OCI-LY7 (cell line): ENCODE results near the gene INF2.

Experiments
- CTCF ChIP-seq: fragments of 200-600 bp; sonication (generic); conservative IDR thresholded peaks from 2 replicates; pipeline ENCODE4 v1.5.1; 2014; ENCODE audit warnings: mild to moderate bottlenecking, antibody characterized with exemption, low read length, moderate library complexity, mixed read lengths
- EZH2phosphoT487 ChIP-seq: fragments of 200-600 bp; sonication (generic); IDR thresholded peaks from 2 replicates; pipeline ENCODE4 v1.6.1; 2018; ENCODE audit warnings: low read depth, borderline replicate concordance, mild to moderate bottlenecking, mixed run types, antibody characterized with exemption, low read length, moderate library complexity, mixed read lengths

GRCh38 chr14:104699426-104699748 is 10.0 kb downstream of the INF2 start:
- TF ChIP-seq CTCF = no peak
- TF ChIP-seq EZH2phosphoT487 = no peak
